Activated T-cell treated with anti-CD3 and anti-CD28 coated beads, Interleukin-2, amount 50 U/mL, for 72 hours (primary cell): ENCODE results near the gene CST6. TPM values are rescaled to one million over a fixed set of nuclear protein-coding genes. Genes with fewer than 3 reads are reported as not detected.
A peak's percentile ranks its signal among the peaks of the same experiment; 100 is the strongest.

Experiments
- ATAC-seq, 2 donors: fragments of 150-1000 bp; cut with Tn5 transposase; replicated peaks in 1 of 2; 2 replicates each; pipeline ENCODE4 v1.10.0; 2021; ENCODE audit warnings: moderate library complexity in 2 of 2, mild to moderate bottlenecking in 1 of 2
- DNase-seq, 2 donors: peaks; one replicate each; pipeline ENCODE4 v3.0.0; 2021 to 2022; ENCODE audit warnings: mixed read lengths in 1 of 2
- H3K27ac Mint-ChIP-seq: one replicate; pipeline ENCODE4 v1.8.0; 2022; ENCODE audit warnings: mild to moderate bottlenecking, moderate library complexity, mixed read lengths
- H3K27me3 Mint-ChIP-seq: one replicate; pipeline ENCODE4 v1.8.0; 2022; ENCODE audit warnings: low read depth, mixed read lengths
- H3K36me3 Mint-ChIP-seq, 2 donors: one replicate each; pipeline ENCODE4 v1.8.0; 2022; ENCODE audit warnings: mixed read lengths in 2 of 2, mild to moderate bottlenecking in 1 of 2; ENCODE audit not compliant: insufficient read depth in 2 of 2
- H3K4me1 Mint-ChIP-seq: one replicate; pipeline ENCODE4 v1.8.0; 2022; ENCODE audit warnings: low read depth, mixed read lengths
- H3K4me3 Mint-ChIP-seq, 2 donors: one replicate each; pipeline ENCODE4 v1.8.0; 2022; ENCODE audit warnings: mild to moderate bottlenecking in 2 of 2, mixed read lengths in 2 of 2, moderate library complexity in 2 of 2
- H3K9me3 Mint-ChIP-seq, 2 donors: one replicate each; pipeline ENCODE4 v1.8.0; 2022; ENCODE audit warnings: mixed read lengths in 2 of 2
- total RNA-seq, 2 donors: library from RNA; stranded (reverse); gene quantifications; one replicate each; pipeline ENCODE4 v1.2.3, GENCODE V29; 2022

The CST6 gene
- total RNA-seq, 2 donors from 2014 or later, result 0.34 to 0.79 TPM

DNA sequence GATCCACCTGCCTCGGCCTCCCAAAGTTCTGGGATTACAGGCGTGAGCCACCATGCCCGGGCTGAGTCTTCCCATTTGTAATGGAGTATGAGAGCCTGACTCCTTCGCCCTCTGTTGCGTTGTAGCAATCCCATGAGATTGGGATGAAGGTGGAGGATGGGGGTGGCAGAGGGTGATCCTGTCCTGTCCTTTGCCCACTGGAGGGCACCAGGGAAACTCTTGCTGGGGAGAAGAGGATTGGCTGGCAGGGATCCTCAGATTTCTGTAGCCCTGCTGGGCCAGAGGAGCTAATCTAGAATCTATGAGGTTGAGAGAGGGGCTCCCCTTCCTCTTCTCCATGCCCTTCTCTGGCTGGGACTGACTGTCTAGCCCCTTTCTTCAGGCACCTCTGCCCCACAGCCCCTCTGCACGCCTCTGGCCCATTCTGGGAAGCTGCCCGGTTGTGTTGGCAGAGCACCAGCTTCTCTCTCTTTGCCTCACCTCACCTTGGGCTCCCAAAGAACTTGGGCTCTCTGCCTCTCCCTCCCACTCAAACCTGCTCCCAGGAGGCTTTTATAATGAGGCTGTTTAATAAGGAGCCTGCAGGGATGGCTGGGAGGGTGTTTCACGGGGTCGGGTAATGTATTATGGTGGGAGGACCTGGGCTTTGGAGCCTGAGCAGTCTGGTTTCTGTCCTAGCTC, 24.0 kb downstream of the CST6 start:
- DNase-seq (no peak), ATAC-seq (no peak)
- Mint-ChIP-seq H3K4me1 (no peaks in the 10 kb centered on the region), H3K9me3 (no peaks in the 10 kb centered on the region), H3K4me3 (no peak overlapping the region), H3K36me3 (no peaks in the 10 kb centered on the region), H3K27me3 (peaks cover 7% of the 10 kb centered on the region), H3K27ac (no peak overlapping the region)

DNA sequence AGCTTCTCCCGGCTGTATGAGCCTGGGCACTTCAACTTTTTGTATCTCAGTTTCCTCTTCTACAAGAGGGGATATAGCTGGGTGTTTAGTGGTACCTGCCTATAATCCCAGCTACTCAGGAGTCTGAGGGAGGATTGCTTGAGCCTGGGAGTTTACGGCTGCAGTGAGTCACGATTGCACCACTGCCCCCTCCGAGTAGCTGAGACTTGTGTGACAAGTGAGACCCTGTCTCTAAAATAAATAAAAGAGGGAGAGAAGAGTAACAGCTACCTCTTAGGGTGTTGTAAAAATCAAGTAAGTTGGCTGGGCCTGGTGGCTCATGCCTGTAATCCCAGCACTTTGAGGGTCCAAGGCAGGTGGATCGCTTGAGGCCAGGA, 24.5 kb downstream of the CST6 start:
- peaks cover 7% of the 10 kb centered on the region for H3K27me3 Mint-ChIP-seq
- H3K27ac Mint-ChIP-seq, result no peak overlapping the region
- H3K9me3 Mint-ChIP-seq, result no peaks in the 10 kb centered on the region
- DNase-seq (no peak), ATAC-seq (no peak)
- H3K4me1 Mint-ChIP-seq, result no peaks in the 10 kb centered on the region
- H3K36me3 Mint-ChIP-seq, result no peaks in the 10 kb centered on the region
- H3K4me3 Mint-ChIP-seq, result no peak overlapping the region

DNA sequence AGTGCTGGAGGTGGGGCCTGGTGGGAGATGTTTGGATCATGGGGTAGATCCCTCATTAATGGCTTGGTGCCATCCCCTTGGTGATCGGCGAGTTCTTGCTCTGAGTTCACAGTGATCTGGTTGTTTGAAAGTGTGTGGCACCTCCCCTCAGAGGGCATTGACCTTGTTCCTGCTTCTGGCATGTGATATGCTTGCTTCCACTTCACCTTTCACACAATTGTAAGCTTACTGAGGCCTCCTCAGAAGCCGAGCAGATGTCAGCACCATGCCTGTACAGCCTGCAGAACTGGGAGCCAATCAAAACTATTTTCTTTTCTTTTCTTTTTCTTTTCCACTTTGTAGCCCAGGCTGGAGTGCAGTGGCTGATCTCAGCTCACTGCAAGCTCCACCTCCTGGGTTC, 25.5 kb downstream of the CST6 start:
- peaks cover 7% of the 10 kb centered on the region for H3K27me3 Mint-ChIP-seq
- ATAC-seq, result no peak
- H3K27ac Mint-ChIP-seq, result no peak overlapping the region
- no peaks in the 10 kb centered on the region for H3K9me3 Mint-ChIP-seq
- no peaks in the 10 kb centered on the region for H3K4me1 Mint-ChIP-seq
- no peak for DNase-seq
- no peaks in the 10 kb centered on the region for H3K36me3 Mint-ChIP-seq
- no peak overlapping the region for H3K4me3 Mint-ChIP-seq

DNA sequence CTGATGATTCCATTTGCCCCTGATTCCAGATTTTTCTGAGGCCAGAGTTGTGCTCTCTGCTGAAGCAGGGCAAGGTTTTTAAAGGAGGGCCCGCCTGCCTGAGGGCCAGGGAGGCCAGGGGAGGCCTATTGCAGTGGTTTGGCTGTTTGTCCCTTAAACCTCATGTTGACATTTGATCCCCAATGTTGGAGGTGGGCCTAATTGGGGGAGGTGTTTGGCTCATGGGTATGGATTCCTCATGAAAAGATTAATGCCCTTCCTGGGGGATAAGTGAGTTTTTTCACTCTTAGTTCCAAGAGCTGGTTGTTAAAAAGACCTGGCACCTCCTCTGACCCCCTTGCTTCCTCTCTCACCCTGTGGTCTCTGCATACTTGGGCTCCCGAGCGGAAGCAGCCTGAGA, 28.0 kb downstream of the CST6 start:
- H3K36me3 Mint-ChIP-seq, result no peaks in the 10 kb centered on the region
- peaks cover 6% of the 10 kb centered on the region for H3K4me1 Mint-ChIP-seq
- no peak for DNase-seq
- H3K27me3 Mint-ChIP-seq, result peaks cover 3% of the 10 kb centered on the region
- no peak for ATAC-seq
- no peaks in the 10 kb centered on the region for H3K9me3 Mint-ChIP-seq
- H3K4me3 Mint-ChIP-seq, result no peak overlapping the region
- H3K27ac Mint-ChIP-seq, result no peak overlapping the region

DNA sequence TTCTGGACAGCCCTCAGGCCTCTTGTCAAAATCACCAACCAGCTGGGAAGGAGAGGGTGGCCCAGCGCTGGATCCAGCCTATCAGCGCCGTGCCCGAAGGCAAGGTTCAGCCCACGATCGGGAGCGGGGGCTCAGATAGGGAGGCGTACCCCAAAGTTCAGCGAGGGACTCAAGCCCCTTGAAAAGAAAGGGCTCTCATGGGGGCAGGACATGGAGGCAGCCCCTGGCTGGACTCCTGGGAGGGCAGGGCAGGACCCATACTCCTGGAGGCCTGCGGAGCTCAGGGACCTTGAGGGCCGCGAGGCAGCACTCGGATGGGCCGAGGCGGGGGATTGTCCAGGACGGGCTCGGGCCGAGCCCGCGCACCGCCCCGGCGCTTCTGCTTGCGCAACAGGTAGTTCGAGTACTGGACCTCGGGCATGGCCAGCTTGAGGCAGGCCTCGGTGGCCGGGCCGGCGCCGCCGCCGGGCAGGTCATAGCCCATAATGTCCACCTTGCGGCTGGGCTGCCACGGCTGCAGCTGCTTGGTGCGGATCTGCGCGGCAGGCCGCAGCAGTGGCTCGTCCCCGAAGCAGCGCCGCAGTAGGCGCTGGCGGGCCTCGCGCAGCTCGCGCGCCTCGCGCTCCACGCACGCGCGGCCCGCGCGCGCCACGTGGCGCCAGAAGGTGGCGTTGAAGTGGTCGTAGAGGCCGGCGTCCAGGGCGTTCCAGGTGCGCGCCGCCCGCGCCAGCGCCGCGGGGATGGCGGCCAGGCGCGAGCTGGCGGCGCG, 30.6 kb downstream of the CST6 start:
- Mint-ChIP-seq H3K27ac (no peak overlapping the region), H3K9me3 (no peaks in the 10 kb centered on the region)

DNA sequence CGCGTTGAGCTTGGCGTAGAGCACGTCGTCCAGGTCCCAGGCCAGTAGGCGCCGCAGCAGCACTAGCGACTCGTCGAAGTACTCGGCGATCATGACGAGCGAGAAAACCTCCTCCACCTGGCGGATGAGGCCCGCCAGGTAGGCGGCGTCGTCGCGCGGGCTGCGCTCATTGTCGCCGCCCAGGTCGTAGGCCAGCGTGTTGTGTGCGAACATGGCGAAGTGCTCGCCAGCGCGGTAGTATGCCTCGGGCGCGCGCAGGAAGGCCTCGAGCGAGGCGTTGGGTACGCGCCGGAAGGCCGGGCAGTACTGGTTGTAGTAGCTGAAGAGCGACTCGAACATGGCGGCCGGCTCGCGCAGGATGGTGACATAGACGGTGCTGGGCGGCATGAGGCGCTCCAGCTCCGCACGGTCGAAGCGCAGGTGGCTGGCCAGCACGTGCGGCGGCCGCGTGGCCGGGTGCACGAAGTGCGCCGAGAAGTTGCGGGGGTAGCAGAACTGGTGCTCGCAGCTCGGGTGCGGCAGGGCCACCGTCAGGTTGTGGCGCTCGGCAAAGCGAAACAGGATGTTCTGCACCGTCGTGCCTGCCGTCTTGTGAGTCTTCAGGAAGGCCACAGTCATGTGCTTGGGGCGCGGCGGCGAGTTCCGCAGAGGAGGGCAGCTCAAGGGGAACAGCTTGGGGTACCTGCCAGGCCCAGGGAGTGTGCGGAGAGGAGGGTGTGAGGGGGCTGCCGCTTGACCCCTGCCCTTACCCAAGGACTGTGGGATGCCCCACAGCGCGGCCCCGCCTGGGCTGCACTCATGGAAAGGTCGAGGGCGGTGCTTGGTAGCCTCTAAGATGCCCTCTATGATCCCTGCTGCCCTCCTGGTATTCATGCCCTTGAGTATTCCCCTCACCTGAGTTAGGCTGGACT, 31.4 kb downstream of the CST6 start:
- H3K4me3 Mint-ChIP-seq, result no peak overlapping the region
- ATAC-seq, result no peak
- H3K9me3 Mint-ChIP-seq, result no peaks in the 10 kb centered on the region
- no peak overlapping the region for H3K27ac Mint-ChIP-seq
- no peaks in the 10 kb centered on the region for H3K36me3 Mint-ChIP-seq
- H3K27me3 Mint-ChIP-seq, result peaks cover 5% of the 10 kb centered on the region
- DNase-seq, result no peak
- H3K4me1 Mint-ChIP-seq, result peaks cover 18% of the 10 kb centered on the region

More for the DNA sequence above, 30.6 kb downstream of the CST6 start:
- peaks cover 18% of the 10 kb centered on the region for H3K4me1 Mint-ChIP-seq
- H3K27me3 Mint-ChIP-seq, result no peaks in the 10 kb centered on the region
- H3K36me3 Mint-ChIP-seq, result no peaks in the 10 kb centered on the region
- H3K4me3 Mint-ChIP-seq, result no peak overlapping the region
- ATAC-seq (no peak), DNase-seq (no peak)

DNA sequence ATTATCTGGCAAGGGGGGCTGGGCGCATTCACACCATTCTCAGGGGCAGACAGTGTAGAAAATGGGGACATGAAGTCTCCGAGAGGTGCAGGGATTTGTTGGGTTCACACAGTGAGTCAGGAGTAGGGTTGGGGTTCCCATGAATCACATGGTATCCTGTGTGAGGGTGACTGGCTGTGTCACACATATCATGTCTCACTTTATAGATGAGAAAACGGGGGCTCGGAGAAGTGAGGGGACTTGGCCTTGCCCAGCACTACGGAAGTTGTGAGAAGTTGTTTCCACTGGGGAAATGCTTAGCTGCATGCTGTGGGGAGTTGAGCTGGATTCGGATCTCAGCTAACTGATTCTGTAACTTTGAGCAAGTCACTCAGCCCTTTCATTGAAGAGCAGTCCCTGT, 32.9 kb downstream of the CST6 start:
- Mint-ChIP-seq H3K27ac (no peak overlapping the region), H3K27me3 (peaks cover 14% of the 10 kb centered on the region), H3K4me1 (peaks cover 23% of the 10 kb centered on the region), H3K36me3 (no peaks in the 10 kb centered on the region), H3K9me3 (no peaks in the 10 kb centered on the region), H3K4me3 (peak overlapping the region; percentile 59 to 71)
- ATAC-seq (peak; percentile 78 to 79), DNase-seq (peak; percentile 33 to 36)

DNA sequence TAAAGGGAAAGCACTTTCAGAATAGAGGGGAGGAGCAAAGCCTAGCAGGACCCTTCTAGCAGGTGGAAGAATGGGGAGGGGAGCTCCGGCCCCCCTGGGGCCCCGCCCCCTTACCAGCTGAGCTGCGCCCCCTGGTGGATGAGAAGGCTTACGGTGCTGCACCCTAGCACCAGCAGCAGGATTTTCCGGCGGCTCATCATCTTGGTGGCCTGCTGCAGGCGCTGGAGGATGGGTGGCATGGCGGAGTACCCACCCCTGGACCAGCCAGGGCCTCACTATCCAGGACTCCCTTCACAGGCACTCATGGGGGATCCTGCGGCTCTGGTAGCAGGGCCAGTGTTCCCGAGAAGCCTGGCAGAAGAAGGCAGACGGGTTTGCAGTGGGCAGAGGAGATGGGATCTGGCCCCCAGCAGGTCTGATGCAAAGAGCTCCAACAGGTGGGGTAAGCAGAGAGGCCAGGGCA, 33.4 kb downstream of the CST6 start:
- Mint-ChIP-seq H3K4me1 (peaks cover 23% of the 10 kb centered on the region), H3K4me3 (peak overlapping the region; percentile 59 to 71), H3K27me3 (peaks cover 17% of the 10 kb centered on the region), H3K9me3 (no peaks in the 10 kb centered on the region), H3K27ac (no peak overlapping the region), H3K36me3 (no peaks in the 10 kb centered on the region)
- ATAC-seq (peak; percentile 90 to 91), DNase-seq (peak; percentile 88 to 90)

DNA sequence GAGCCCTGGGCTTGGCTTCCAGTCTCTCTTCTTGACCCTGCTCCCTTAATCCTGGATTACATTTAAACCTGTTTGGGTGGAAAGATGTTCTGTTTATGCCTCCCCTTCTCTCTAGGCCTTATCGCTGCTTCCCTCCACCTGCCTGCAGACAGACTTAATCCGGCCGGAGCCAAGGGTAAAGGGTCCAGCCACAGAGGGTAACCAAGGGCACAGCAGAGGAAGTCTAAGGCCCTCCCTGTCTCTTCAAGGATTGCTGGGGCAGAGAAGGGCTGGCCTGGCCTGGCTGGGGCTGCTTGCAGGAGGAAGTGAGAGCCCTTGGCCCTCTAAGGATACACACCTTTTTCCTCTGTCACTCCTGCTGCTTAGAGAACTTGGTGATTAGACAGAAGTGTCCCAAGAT, 35.1 kb downstream of the CST6 start:
- H3K4me3 Mint-ChIP-seq, result no peak overlapping the region
- ATAC-seq, result no peak

DNA sequence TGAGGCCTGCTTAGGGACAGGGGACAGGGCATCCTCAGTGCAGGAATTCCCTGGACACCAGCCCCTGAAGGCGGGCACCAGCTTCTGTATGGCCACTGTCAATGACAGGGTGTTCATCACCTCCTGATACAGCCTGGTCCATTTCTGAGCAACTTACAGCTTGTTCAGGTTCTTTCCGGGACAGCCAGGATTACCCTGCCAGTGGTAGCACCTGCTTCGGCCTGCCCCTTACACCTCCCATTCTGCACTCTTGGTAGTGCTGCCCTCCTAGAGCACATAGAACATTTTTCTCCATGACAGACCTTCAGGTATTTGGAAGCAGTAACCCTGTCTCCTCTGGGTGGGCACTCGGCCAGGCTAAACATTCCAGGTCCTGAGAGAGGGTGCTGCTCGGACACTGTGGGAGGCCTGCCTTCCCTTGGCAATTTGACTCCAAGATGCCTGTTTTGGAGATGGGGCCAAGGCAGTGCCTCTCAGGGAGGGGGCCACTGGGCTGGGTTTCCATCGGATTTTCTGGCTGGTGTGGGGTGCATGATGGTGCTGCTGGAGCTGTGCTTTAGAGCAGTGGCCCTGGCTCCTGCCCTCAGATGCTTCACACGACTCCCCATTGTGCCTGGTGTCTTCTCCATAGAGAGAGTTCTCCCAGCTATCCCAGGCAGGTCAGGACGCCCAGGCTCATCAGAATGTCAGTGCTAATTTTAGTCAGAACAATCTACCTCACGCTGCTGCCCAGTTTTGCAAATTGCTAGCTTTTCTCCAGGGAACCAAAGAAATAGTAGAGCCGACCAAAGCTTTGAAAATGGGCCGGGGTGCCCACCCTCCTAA, 35.9 kb downstream of the CST6 start:
- DNase-seq, result no peak
- no peak overlapping the region for H3K27ac Mint-ChIP-seq
- no peak overlapping the region for H3K4me3 Mint-ChIP-seq
- peaks cover 41% of the 10 kb centered on the region for H3K4me1 Mint-ChIP-seq
- no peak for ATAC-seq
- peaks cover 2 to 5% of the 10 kb centered on the region in 2 donors for H3K36me3 Mint-ChIP-seq
- peaks cover 17% of the 10 kb centered on the region for H3K27me3 Mint-ChIP-seq
- no peaks in the 10 kb centered on the region for H3K9me3 Mint-ChIP-seq

More for the DNA sequence above, 35.1 kb downstream of the CST6 start:
- Mint-ChIP-seq H3K27ac (no peak overlapping the region), H3K9me3 (no peaks in the 10 kb centered on the region), H3K27me3 (peaks cover 17% of the 10 kb centered on the region), H3K36me3 (no peaks in the 10 kb centered on the region), H3K4me1 (peaks cover 33% of the 10 kb centered on the region)
- no peak for DNase-seq

DNA sequence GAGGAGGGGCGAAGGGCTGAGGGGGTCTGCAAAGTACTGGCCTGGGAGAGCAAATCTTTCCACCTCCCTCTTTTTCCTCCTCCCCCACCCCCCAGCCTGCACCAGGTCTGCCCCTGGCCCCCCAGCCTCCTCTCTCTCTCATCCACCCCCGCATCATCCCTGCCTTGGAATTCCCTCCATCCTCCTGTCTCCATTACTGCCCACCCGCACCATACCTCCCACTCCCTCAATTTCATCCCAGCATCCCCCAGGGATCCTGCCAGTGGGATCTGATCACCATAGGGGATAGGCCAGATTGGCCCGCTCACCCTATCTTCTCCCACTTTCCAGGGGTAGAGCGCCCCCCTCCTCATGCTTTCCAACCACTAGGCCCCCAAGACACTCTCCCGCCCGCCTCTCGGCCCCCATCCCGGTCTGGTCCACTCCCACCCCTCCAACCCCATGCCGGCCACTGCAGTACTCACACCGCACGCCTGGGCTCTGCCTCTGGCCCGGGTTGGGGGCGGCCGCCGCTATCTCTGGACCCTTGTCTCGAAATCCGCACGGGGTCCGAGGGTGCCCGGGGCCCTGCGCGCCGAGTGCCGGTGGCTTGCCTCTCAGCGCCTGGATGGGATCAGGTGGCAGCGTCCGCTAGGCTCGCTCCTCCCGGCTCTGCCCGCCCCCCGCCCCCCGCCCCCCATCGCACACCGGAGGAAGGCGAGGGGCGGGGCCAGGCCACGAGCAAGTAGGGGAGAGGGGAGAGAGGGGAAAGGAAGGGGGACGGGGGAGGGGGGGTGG, 36.9 kb downstream of the CST6 start, which contains the start of gene GAL3ST3:
GAL3ST3 (minus strand) TSS at position 615 of the 777 bp plus-strand sequence. CDS start 3,746 bp downstream, outside the sequence.
- peak within 1 kb of the TSS; percentile 39 to 59 for H3K4me3 Mint-ChIP-seq
- peaks cover 50% of the 10 kb centered on the region for H3K4me1 Mint-ChIP-seq
- H3K27ac Mint-ChIP-seq, result no peak within 1 kb of the TSS
- ATAC-seq (no peak), DNase-seq (no peak)
- H3K9me3 Mint-ChIP-seq, result no peaks in the 10 kb centered on the region
- peaks cover 7 to 13% of the 10 kb centered on the region in 2 donors for H3K36me3 Mint-ChIP-seq
- peaks cover 17% of the 10 kb centered on the region for H3K27me3 Mint-ChIP-seq
